ENCODE data around the gene GPLD1. TPM values are rescaled to one million over a fixed set of nuclear protein-coding genes. Genes with fewer than 3 reads are reported as not detected.
"Not testable (repeated sequence)": the region's sequence is repeated elsewhere in the genome, so short reads cannot be mapped to it uniquely, and the experiment has no call there.

Gene GPLD1
- total and polyA plus RNA-seq, 4 donors: 0.45 to 3.8 (median 1.7) TPM

DNA sequence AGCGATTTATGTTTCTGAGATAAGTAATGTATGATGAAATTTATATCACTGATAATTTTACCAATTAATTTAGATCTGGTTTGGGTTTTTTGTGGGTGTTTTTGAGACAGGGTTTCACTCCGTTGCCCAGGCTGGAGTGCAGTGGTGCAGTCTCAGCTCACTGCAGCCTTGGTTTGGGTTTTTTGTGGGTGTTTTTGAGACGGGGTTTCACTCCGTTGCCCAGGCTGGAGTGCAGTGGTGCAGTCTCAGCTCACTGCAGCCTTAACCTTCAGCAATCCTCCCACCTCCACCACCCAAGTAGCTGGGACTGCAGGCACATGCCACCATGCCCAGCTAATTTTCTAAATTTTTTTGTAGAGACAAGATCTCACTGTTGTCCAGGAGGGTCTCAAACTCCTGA, 73.6 kb downstream of the GPLD1 start:
- Histone ChIP-seq H3K27ac (ENCODE audit: low read depth in 1 of 2, low read length in 1 of 2) (no peak overlapping the region), H3K9me3 (ENCODE audit: control insufficient read depth in 4 of 4, insufficient read depth in 3 of 4, low read length in 3 of 4) (no peaks in the 10 kb centered on the region), H3K9ac (ENCODE audit: insufficient read depth in 1 of 2, low read length in 2 of 2) (no peak overlapping the region), H3K4me3 (no peak overlapping the region), H3K4me1 (ENCODE audit: control insufficient read depth in 5 of 5, insufficient read depth in 5 of 5, low read length in 5 of 5) (no peaks in the 10 kb centered on the region), H3K36me3 (ENCODE audit: control insufficient read depth in 4 of 4, insufficient read depth in 4 of 4, low read length in 4 of 4) (peaks cover 19 to 45% (median 35%) of the 10 kb centered on the region in 4 donors), H3K27me3 (ENCODE audit: control insufficient read depth in 3 of 3, insufficient read depth in 3 of 3, low read length in 2 of 3) (no peaks in the 10 kb centered on the region)
- DNase-seq (no peak), ATAC-seq (ENCODE audit: insufficient read depth, low FRiP score) (no peak)
- 95% methylated on average over 4 of the region's 4 CpGs for WGBS, 2 donors
- TF ChIP-seq, protein P1, sequence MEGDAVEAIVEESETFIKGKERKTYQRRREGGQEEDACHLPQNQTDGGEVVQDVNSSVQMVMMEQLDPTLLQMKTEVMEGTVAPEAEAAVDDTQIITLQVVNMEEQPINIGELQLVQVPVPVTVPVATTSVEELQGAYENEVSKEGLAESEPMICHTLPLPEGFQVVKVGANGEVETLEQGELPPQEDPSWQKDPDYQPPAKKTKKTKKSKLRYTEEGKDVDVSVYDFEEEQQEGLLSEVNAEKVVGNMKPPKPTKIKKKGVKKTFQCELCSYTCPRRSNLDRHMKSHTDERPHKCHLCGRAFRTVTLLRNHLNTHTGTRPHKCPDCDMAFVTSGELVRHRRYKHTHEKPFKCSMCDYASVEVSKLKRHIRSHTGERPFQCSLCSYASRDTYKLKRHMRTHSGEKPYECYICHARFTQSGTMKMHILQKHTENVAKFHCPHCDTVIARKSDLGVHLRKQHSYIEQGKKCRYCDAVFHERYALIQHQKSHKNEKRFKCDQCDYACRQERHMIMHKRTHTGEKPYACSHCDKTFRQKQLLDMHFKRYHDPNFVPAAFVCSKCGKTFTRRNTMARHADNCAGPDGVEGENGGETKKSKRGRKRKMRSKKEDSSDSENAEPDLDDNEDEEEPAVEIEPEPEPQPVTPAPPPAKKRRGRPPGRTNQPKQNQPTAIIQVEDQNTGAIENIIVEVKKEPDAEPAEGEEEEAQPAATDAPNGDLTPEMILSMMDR (IDR thresholded peaks at IDR 0.05; ENCODE audit: control extremely low read depth, extremely low read depth): no peak

DNA sequence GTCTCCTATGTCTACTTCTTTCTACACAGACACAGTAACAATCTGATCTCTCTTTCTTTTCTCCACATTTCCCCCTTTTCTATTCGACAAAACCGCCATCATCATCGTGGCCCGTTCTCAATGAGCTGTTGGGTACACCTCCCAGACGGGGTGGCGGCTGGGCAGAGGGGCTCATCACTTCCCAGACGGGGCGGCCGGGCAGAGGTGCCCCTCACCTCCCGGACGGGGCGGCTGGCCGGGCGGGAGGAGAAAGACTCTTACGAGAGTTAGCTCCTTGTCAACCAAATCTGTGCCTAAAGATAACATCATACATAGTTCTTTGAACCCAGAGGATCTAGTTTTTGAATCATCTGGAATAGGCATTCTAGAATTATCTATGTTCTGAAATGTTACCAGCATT, 74.8 kb downstream of the GPLD1 start:
- H3K9ac ChIP-seq (ENCODE audit: insufficient read depth in 1 of 2, low read length in 2 of 2); H3K27ac ChIP-seq (ENCODE audit: low read depth in 1 of 2, low read length in 1 of 2); DNase-seq; H3K9me3 ChIP-seq (ENCODE audit: control insufficient read depth in 4 of 4, insufficient read depth in 3 of 4, low read length in 3 of 4); H3K4me1 ChIP-seq (ENCODE audit: control insufficient read depth in 5 of 5, insufficient read depth in 5 of 5, low read length in 5 of 5); ATAC-seq (ENCODE audit: insufficient read depth, low FRiP score); H3K4me3 ChIP-seq; H3K27me3 ChIP-seq (ENCODE audit: control insufficient read depth in 3 of 3, insufficient read depth in 3 of 3, low read length in 2 of 3): not testable (repeated sequence)
- peaks cover 15 to 35% (median 24%) of the 10 kb centered on the region in 4 donors for H3K36me3 ChIP-seq (ENCODE audit: control insufficient read depth in 4 of 4, insufficient read depth in 4 of 4, low read length in 4 of 4)
- WGBS, 2 donors: 97% methylated on average over 14 to 15 of the region's 15 CpGs

DNA sequence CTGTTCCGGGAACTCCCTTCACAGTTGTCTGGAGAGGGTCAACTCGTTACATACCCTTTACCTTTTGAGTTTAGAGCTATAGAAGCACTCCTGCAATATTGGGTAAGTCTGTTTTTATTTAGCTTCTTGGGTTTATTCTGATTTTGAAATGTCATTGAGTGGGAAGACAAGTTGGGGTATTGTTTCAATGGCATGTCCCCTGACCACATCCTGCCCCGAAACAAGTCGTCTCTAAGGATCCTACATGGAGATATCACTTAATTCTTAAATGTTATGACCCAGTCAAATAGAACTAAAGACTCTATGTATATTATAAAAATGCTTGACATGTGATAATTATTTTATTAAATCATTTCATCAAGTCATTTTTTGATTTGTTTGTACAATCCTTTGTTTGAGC, 77.1 kb downstream of the GPLD1 start:
- no peaks in the 10 kb centered on the region for H3K9me3 ChIP-seq (ENCODE audit: control insufficient read depth in 4 of 4, insufficient read depth in 3 of 4, low read length in 3 of 4)
- ATAC-seq (ENCODE audit: insufficient read depth, low FRiP score): no peak
- H3K27me3 ChIP-seq (ENCODE audit: control insufficient read depth in 3 of 3, insufficient read depth in 3 of 3, low read length in 2 of 3): no peaks in the 10 kb centered on the region
- peaks cover 20 to 37% (median 24%) of the 10 kb centered on the region in 4 donors for H3K36me3 ChIP-seq (ENCODE audit: control insufficient read depth in 4 of 4, insufficient read depth in 4 of 4, low read length in 4 of 4)
- peaks cover 0 to 4% (median 0%) of the 10 kb centered on the region in 5 donors for H3K4me1 ChIP-seq (ENCODE audit: control insufficient read depth in 5 of 5, insufficient read depth in 5 of 5, low read length in 5 of 5)
- TF ChIP-seq, protein P1 (IDR thresholded peaks at IDR 0.05; ENCODE audit: control extremely low read depth, extremely low read depth): no peak
- DNase-seq: no peak
- H3K9ac ChIP-seq (ENCODE audit: insufficient read depth in 1 of 2, low read length in 2 of 2): no peak overlapping the region
- WGBS, 2 donors: 87 to 93% methylated on average over 4 of the region's 4 CpGs
- no peak overlapping the region for H3K27ac ChIP-seq (ENCODE audit: low read depth in 1 of 2, low read length in 1 of 2)
- H3K4me3 ChIP-seq: no peak overlapping the region

DNA sequence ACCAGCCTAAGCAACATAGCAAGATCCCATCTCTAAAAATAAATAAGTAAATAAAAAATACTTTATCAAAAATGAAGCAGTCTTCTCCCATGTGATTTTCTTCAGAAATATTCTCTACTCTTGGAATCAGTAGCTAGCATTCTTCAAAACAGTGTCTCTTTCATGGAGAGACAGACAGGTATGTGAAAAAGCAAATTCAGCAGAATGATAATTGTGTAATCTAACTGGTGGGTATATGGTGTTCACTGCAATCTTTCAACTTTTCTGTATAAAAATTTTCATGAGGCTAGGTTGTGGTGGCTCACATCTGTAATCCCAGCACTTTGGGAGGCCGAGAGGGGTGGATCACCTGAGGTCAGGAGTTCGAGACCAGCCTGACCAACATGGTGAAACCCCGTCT, 78.8 kb downstream of the GPLD1 start:
- H3K27ac ChIP-seq (ENCODE audit: low read depth in 1 of 2, low read length in 1 of 2): no peak overlapping the region
- peaks cover 0 to 4% (median 0%) of the 10 kb centered on the region in 5 donors for H3K4me1 ChIP-seq (ENCODE audit: control insufficient read depth in 5 of 5, insufficient read depth in 5 of 5, low read length in 5 of 5)
- no peaks in the 10 kb centered on the region for H3K27me3 ChIP-seq (ENCODE audit: control insufficient read depth in 3 of 3, insufficient read depth in 3 of 3, low read length in 2 of 3)
- no peaks in the 10 kb centered on the region for H3K9me3 ChIP-seq (ENCODE audit: control insufficient read depth in 4 of 4, insufficient read depth in 3 of 4, low read length in 3 of 4)
- peaks cover 18 to 27% (median 20%) of the 10 kb centered on the region in 4 donors for H3K36me3 ChIP-seq (ENCODE audit: control insufficient read depth in 4 of 4, insufficient read depth in 4 of 4, low read length in 4 of 4)
- ATAC-seq (ENCODE audit: insufficient read depth, low FRiP score): no peak
- 99 to 100% methylated on average over 3 of the region's 3 CpGs for WGBS, 2 donors
- TF ChIP-seq, protein P1 (IDR thresholded peaks at IDR 0.05; ENCODE audit: control extremely low read depth, extremely low read depth): no peak
- no peak overlapping the region for H3K9ac ChIP-seq (ENCODE audit: insufficient read depth in 1 of 2, low read length in 2 of 2)
- no peak for DNase-seq
- H3K4me3 ChIP-seq: no peak overlapping the region

Data from lung (tissue), 12 donors.